HG03565 (cell line): ENCODE results near the gene KSR2.

ENCODE experiments used
- ATAC-seq: cut with Tn5 transposase; IDR thresholded peaks from one replicate; pipeline ENCODE4 v1.9.1; 2021; ENCODE audit warnings: mild to moderate bottlenecking, moderate library complexity; ENCODE audit not compliant: unreplicated experiment

The KSR2 gene

DNA sequence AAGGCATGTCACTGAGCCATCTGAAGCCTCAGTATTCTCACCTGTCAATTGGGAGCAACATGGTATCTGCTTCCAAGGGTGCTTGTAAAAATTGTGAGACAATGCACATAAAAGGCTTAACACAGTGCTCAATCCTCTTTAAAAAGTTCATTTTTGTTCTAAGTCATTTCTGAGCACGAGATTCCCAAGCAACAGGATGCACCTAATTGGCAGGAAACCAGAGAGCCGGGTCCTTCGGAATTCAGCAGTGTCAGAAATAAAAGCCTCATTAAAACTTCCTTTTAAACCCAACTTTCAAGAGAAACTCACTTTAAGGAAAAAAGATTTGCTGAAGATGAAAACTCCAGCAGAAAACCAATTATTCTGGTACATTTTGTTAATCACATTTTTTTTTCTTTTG, 494.9 kb downstream of the KSR2 start:
- ATAC-seq = no peak

GRCh38 chr12:117472983-117473382, 495.8 kb downstream of the KSR2 start:
- ATAC-seq = no peak

DNA sequence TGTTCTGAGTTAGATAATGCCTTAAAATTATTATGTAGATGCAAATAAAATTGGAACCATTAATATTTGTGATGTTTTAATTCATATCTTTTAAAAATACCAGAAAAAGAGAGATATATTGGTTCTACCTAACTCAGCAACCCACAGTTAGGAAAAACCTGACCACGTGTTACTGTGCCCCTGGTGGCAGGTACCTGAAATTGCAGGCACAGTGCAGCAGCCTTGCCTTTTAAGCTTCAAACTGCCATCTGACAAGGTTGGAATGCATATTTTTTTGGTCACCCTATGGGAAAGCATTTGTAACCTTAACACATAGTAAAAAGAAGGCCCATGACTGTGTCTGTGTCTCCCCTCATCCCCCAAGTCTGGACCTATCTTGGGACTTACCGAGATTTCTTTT, 498.0 kb downstream of the KSR2 start:
- no peak for ATAC-seq

- ATAC-seq = no peak
Observed at GRCh38 chr12:117469883-117470483, 498.8 kb downstream of the KSR2 start.

- ATAC-seq = no peak
Observed at GRCh38 chr12:117468016-117468415, 500.8 kb downstream of the KSR2 start.

DNA sequence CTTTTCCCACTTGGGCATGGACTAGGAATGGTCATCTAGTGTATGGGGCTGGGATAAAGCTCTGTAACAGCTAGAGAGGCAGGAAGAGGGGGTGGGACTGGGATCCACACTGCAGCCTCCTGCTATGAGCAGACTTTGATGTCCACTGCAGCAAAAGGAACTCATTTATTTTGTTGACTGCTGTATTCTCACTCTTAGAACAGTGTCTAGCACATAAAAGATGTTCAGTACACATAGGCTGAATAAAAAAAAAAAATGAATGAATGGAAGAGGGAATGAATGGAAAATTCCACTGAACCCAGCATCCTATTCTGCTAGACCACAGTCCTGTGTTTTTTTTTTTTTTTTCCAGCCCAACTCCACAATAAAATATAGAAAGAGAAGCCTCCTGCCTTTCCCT, 501.2 kb downstream of the KSR2 start:
- no peak for ATAC-seq

- no peak for ATAC-seq
Observed at GRCh38 chr12:117466677-117467362, 502.0 kb downstream of the KSR2 start.

GRCh38 chr12:117461732-117462131, 507.1 kb downstream of the KSR2 start:
- no peak for ATAC-seq

- ATAC-seq = no peak
Observed at GRCh38 chr12:117459229-117459628, 509.6 kb downstream of the KSR2 start.

- ATAC-seq = no peak
Observed at GRCh38 chr12:117457189-117457588, 511.6 kb downstream of the KSR2 start.

DNA sequence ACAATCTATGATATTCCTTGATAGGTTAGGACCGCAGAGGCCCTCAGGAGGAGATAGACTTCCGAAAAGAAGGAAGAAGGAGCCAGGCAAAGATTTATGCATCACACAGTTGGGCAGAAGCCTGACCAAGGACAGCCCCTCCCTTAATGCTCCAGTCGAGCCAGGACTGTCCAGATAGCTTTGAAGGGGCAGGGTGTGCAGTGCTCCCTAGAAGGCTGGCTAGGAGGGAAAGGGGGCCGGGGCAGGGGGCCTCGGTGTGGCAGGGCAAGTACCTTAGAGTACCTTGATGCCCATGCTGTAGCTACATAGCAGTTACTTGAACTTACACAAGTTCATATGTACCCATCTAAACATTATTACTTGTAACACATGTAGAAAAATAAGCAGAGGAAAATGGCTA, 512.7 kb downstream of the KSR2 start:
- ATAC-seq = no peak

- ATAC-seq = no peak
Observed at GRCh38 chr12:117453961-117454360, 514.8 kb downstream of the KSR2 start.

- no peak for ATAC-seq
Observed at GRCh38 chr12:117452112-117452511, 516.7 kb downstream of the KSR2 start.

GRCh38 chr12:117450209-117450608, 518.6 kb downstream of the KSR2 start:
- ATAC-seq = no peak

- ATAC-seq = no peak
Observed at GRCh38 chr12:117447665-117448366, 521.0 kb downstream of the KSR2 start.

GRCh38 chr12:117444781-117445180, 524.0 kb downstream of the KSR2 start:
- ATAC-seq = no peak

DNA sequence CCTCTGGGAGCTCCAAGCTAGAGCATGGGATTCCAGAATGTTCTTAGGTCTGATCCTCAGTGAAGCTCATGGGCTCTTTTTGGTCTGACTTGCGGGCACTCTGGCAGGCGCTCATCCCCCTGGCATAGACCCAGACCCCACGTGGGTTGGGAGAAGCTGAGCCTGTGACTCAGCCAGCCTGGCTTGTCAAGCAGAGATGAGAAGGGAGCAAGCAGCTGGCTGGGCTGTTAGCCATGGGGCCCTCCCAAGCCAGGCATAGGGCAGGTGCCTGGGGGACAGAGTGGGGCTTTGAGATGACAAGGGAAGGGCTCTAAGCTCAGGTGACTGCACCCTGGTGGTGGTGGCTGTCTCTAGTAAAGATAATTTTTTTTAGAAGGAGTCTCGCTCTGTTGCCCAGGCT, 527.0 kb downstream of the KSR2 start:
- no peak for ATAC-seq

DNA sequence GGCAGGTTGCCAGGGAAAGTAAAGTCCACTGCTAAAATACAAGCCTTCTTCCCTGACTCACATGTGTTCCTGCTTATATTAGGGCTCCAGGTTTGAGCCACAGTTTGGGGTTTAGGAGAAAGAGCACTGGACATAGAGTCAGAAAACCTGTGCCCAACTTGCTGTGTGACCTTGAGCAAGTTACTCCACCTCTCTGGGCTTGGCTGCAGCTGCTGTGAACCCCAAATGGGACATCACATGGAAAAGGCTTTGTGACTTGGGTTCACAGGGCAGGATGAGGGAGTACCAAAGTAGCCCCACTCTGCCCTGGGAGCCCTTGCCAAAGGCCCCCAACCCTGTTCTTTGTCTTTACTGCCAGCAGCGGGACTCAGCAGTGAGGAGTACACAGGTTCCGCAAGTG, 528.4 kb downstream of the KSR2 start:
- no peak for ATAC-seq

GRCh38 chr12:117439531-117440001, 529.2 kb downstream of the KSR2 start:
- ATAC-seq = no peak

GRCh38 chr12:117438809-117439208, 530.0 kb downstream of the KSR2 start:
- ATAC-seq = no peak

DNA sequence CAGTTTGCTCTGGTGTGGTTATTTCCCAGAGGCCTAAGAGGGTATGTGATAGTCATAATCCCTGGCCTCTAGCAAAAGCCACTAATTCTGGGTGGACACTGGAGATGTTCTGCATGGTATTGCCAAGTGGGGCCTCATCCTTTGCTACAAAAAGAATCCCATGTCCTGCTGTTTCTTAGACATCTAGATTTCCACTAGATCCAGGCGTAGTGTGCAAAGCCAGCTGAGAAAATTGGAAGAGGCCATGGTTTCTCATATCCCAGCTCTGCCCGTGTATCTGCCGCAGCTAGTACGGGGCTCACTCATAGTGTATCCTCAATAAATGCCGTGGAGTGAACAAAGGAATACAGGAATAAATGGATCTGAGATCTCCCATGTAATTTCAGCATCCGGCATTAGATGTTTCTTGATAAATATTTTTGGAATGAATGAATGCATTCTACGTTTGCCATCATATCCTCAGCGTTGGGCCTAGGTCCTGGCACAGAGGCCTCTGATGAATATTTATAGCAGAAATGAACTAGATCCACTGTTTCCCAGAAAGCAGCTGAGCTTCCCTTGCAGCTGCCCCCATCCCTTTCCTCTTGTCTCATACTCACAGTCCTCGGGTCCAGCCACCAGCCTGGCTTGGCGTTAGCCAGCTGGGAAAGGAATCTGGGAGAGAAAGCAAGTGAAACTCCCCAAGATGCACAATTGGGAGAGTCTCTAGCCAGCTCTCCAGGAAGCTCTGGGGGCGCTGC, 531.1 kb downstream of the KSR2 start:
- no peak for ATAC-seq
